Measurements from ENCODE around the gene ATP2B2.

The ATP2B2 gene

GRCh38 chr3:10356461-10356981 lies 148.9 kb downstream of the ATP2B2 start:
- DNase-seq = no peak

- no peak for DNase-seq
These were observed 150.9 kb downstream of the ATP2B2 start for GRCh38 chr3:10354361-10355015.

- no peak for DNase-seq
These were observed 151.6 kb downstream of the ATP2B2 start for GRCh38 chr3:10353661-10354360.

- no peak for DNase-seq
These were observed 152.2 kb downstream of the ATP2B2 start for GRCh38 chr3:10353160-10353559.

- DNase-seq = no peak
These were observed 153.1 kb downstream of the ATP2B2 start for GRCh38 chr3:10352146-10352911.

- DNase-seq = no peak
These were observed 154.2 kb downstream of the ATP2B2 start for GRCh38 chr3:10351013-10351735.

- no peak for DNase-seq
These were observed 154.9 kb downstream of the ATP2B2 start for GRCh38 chr3:10350324-10350985.

GRCh38 chr3:10349801-10350200 lies 155.6 kb downstream of the ATP2B2 start:
- DNase-seq = no peak

- DNase-seq = no peak
These were observed 157.0 kb downstream of the ATP2B2 start for GRCh38 chr3:10348404-10348721.

- DNase-seq = no peak
These were observed 157.6 kb downstream of the ATP2B2 start for GRCh38 chr3:10347648-10348403.

GRCh38 chr3:10345911-10346310 lies 159.5 kb downstream of the ATP2B2 start:
- no peak for DNase-seq

GRCh38 chr3:10344944-10345575 lies 160.3 kb downstream of the ATP2B2 start:
- DNase-seq = no peak

GRCh38 chr3:10344147-10344943 lies 161.0 kb downstream of the ATP2B2 start:
- peak; percentile 76 for DNase-seq

GRCh38 chr3:10343526-10343925 lies 161.9 kb downstream of the ATP2B2 start:
- no peak for DNase-seq

GRCh38 chr3:10342781-10343180 lies 162.6 kb downstream of the ATP2B2 start:
- DNase-seq = no peak

- no peak for DNase-seq
These were observed 163.4 kb downstream of the ATP2B2 start for GRCh38 chr3:10341901-10342398.

GRCh38 chr3:10340476-10340875 lies 164.9 kb downstream of the ATP2B2 start:
- no peak for DNase-seq

- no peak for DNase-seq
These were observed 165.3 kb downstream of the ATP2B2 start for GRCh38 chr3:10340046-10340445.

GRCh38 chr3:10339376-10339955 lies 165.9 kb downstream of the ATP2B2 start:
- no peak for DNase-seq
